AG09319 (cell line): Measurements from ENCODE around the gene LAMA2.

Experiments used
- DNase-seq: peaks from one replicate; pipeline ENCODE4 v3.0.0-alpha.2; 2010; ENCODE audit warnings: low read depth; ENCODE audit errors: extremely low read depth
- TF ChIP-seq, protein P1 (sequence below): IDR thresholded peaks from 2 replicates; pipeline ENCODE4 v1.5.1; 2011; ENCODE audit warnings: low read depth, mild to moderate bottlenecking, inconsistent platforms, low read length, moderate library complexity

Gene LAMA2

GRCh38 chr6:129280293-129280644 lies 397.3 kb downstream of the LAMA2 start:
- DNase-seq, result no peak
- TF ChIP-seq, protein P1, sequence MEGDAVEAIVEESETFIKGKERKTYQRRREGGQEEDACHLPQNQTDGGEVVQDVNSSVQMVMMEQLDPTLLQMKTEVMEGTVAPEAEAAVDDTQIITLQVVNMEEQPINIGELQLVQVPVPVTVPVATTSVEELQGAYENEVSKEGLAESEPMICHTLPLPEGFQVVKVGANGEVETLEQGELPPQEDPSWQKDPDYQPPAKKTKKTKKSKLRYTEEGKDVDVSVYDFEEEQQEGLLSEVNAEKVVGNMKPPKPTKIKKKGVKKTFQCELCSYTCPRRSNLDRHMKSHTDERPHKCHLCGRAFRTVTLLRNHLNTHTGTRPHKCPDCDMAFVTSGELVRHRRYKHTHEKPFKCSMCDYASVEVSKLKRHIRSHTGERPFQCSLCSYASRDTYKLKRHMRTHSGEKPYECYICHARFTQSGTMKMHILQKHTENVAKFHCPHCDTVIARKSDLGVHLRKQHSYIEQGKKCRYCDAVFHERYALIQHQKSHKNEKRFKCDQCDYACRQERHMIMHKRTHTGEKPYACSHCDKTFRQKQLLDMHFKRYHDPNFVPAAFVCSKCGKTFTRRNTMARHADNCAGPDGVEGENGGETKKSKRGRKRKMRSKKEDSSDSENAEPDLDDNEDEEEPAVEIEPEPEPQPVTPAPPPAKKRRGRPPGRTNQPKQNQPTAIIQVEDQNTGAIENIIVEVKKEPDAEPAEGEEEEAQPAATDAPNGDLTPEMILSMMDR, result no peak

GRCh38 chr6:129280749-129281148 lies 397.8 kb downstream of the LAMA2 start:
- no peak for DNase-seq
- TF ChIP-seq, protein P1, result no peak

DNA sequence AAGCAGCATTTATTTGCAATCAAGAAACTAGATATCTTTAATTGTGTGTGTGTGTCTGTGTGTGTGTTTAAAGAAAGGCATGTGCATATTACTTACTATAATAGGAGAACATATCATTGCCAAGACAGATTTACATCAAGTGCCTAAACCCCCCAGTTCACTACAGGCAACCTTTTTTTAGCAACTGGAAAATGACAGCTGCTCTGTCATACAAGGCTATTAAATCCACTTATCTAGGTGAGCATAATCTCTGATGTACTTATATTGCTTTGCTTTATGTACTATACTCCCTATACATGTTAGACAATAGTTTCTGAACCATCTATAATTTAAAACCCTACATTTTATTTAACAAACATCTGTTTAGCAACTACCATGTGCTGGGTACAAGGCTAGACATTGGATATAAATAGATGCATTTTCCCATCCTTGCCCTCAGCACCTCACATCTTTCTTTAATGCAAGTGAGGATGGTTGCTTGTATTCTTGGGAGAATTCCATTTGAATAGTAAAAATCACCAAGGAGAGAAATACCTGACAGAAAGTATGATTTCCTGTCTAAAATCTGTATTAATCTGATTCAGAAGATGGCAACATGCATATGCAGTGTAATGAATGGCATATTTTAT lies 398.3 kb downstream of the LAMA2 start:
- TF ChIP-seq, protein P1, result no peak

DNA sequence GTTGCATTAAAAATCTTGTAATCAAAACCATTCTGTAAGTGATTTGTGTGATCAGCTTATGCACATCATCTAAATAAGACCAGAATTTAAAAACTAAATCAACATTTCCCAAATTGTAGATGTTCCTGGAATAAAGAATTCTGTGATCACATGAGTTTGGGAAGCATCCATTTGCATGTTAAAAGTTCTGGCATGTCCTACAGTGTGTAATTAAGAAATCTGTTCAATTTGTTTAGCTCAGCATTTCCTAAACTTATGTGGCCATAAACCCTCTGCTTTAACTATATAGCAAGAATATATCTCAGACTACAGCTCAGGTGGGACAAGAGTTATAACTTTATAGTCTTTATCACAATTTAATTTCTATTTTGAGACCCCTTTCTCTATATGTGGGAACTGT lies 399.1 kb downstream of the LAMA2 start:
- TF ChIP-seq, protein P1, result no peak
- no peak for DNase-seq

More for the DNA sequence above, 398.3 kb downstream of the LAMA2 start:
- DNase-seq, result no peak

DNA sequence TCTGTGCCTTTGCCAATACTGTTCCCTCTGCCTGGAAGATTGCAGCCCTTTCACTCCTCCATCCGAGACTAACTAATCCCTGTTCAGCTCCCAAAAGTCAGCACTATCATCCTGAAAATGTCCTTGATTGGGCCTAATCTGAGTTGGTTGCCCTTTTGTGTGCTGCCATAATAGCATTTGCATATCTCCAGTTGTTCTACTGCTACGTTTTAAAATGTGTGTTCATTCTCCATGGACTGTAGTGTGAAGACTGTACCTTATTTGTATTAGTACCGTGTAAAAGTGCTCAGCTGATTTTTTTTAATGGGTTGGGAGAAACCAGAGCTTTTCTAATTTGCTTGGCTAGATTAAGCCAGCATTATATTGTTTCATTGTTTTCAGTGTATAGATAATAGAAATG lies 401.3 kb downstream of the LAMA2 start:
- DNase-seq, result no peak
- TF ChIP-seq, protein P1, result no peak

- no peak for DNase-seq
- TF ChIP-seq, protein P1, result no peak
Observed at GRCh38 chr6:129287231-129288177, 404.6 kb downstream of the LAMA2 start.

DNA sequence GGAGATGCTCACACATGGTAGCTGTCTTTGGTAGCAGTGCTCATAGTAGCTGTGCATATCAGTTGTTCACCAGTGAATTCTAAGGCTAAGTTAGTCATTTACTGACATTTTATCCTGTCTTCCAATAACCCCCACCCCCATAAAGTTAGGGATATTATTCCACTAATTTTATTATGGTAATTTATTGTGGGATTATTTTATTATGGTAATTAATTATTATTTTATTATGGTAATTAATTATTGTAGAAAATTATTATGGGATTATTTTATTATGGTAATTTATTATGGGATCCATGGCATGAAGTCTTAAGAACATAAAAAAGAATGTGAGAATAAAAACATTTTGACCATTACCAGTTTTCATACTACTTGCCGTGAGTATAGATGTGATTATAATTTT lies 406.5 kb downstream of the LAMA2 start:
- TF ChIP-seq, protein P1, result no peak

More for the DNA sequence above, 406.5 kb downstream of the LAMA2 start:
- no peak for DNase-seq
